C4-2B (cell line): ENCODE results near the gene ASNSD1.

Experiments used
- ZFX ChIP-seq: fragments of 450-650 bp; IDR thresholded peaks from 2 replicates; pipeline ENCODE4 v1.6.1; 2017
- TF ChIP-seq, protein P1 (sequence below): fragments of 450-650 bp; conservative IDR thresholded peaks from 2 replicates; pipeline ENCODE4 v1.5.1; 2017; ENCODE audit warnings: mild to moderate bottlenecking

GRCh38 chr2:189696223-189696622, 35.0 kb downstream of the ASNSD1 start:
- TF ChIP-seq, protein P1, sequence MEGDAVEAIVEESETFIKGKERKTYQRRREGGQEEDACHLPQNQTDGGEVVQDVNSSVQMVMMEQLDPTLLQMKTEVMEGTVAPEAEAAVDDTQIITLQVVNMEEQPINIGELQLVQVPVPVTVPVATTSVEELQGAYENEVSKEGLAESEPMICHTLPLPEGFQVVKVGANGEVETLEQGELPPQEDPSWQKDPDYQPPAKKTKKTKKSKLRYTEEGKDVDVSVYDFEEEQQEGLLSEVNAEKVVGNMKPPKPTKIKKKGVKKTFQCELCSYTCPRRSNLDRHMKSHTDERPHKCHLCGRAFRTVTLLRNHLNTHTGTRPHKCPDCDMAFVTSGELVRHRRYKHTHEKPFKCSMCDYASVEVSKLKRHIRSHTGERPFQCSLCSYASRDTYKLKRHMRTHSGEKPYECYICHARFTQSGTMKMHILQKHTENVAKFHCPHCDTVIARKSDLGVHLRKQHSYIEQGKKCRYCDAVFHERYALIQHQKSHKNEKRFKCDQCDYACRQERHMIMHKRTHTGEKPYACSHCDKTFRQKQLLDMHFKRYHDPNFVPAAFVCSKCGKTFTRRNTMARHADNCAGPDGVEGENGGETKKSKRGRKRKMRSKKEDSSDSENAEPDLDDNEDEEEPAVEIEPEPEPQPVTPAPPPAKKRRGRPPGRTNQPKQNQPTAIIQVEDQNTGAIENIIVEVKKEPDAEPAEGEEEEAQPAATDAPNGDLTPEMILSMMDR, result no peak
- TF ChIP-seq ZFX, result no peak
